SKM-1 (cell line): ENCODE measurements around the gene TSPEAR.
"Not testable (repeated sequence)": the region's sequence is repeated elsewhere in the genome, so short reads cannot be mapped to it uniquely, and the experiment has no call there.

Experiments used
- DNase-seq: peaks from one replicate; lab custom pipeline; 2025; ENCODE audit not compliant: unreplicated experiment; lab: John Stamatoyannopoulos, UW

The TSPEAR gene

GRCh38 chr21:44552136-44552535 lies 159.2 kb downstream of the TSPEAR start:
- no peak for DNase-seq

DNA sequence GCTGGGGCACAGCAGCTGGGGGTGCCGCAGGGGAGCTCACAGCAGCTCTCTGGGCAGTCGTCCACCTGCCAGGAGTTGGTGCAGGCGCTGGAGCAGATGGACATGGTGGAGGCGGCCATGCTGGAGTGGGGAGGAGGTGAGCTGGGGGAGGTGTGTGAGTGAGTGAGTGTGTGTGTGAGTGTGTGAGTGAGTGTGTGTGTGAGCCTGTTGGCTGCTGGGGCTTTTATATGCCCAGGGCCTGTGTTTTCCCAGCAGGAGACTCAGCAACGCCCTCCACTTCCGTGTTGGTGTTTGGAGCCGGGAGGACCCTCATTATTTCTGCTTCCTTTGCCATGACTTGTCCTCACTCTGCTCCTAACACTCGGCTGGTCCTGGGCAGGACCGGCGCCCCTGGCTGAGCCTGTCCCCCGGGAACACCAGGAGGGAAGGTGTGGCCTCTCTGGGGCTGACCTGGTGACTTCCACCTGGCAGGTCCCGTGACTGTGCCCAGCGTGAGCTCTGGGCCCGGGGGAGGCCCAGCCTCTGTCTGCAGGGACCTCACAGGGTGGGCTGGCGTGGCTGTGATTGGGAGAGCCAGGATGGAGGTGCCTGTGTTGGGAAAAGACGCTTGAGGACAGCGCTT lies 159.9 kb downstream of the TSPEAR start, which contains the start of gene KRTAP10-2:
TSS of gene KRTAP10-2 (minus strand) at position 166 of the 622 bp plus-strand sequence. CDS start at position 119, 47 bp downstream.
- no peak for DNase-seq

DNA sequence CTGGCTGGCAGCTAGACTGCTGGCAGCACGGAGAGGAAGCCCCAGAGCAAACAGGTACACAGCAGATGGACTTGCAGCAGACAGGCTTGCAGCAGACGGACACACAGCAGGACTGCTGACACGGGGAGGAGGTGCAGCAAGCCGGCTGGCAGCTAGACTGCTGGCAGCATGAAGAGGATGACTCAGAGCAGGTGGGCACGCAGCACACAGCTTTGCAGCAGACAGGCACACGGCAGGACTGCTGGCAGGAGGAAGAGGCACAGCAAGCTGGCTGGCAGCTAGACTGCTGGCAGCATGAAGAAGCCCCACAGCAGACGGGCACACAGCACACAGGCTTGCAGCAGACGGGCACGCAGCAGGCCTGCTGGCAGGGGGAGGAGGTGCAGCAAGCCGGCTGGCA lies 160.6 kb downstream of the TSPEAR start:
- DNase-seq = no peak

DNA sequence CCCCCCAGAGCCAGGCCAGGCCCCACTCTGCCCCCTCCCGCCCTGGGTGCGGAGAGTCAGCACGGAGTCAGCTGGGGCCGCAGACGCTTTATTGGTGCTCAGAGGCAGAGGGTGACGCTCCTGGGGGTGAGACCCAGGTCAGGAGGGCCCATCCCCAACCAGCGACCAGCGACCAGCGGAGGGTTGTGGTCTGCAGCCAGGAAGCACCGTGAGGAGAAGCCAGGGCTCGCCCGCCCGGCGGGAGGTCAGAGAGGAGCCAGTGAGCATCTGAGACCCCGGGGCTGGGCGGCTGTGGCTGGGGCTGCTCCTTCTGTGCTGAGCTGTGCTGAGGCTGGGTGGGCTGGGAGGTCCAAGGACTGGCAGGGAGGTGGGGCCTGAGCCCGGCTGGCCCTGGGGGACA lies 161.1 kb downstream of the TSPEAR start:
- DNase-seq = not testable (repeated sequence)

DNA sequence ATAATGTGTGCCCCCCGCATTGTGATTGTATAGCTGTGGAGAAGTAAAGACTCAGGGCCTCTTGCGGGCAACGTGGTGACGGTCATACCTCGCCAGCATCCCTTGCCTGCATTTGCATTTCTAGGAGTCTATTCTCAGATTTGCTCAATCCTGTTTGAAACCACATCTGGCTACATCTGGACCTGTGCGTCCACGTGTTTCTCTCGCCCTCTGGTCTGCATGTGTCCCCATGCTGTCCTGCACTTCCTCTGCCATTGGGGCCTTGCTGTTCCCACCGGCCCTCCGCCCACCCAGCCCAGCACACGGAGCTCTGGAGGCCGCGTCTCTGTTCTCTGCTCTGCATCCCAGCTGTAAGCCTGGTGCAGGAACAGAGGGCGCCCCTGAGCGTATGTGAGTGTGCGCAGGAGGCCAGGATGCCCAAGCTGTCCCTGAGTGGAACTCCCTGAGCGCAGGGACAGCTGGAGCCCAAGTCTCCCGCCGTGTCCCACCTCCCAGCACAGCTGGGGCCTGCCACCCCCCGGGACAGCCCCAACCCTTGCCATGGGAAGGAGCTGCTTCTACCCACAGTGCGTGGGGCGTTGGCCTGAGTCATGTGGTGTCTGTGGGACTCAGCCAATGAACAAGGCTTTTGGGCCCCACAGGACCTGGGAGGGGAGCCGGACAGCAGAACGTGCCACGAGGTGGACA lies 161.7 kb downstream of the TSPEAR start:
- DNase-seq = no peak

GRCh38 chr21:44548922-44549321 lies 162.4 kb downstream of the TSPEAR start:
- no peak for DNase-seq

DNA sequence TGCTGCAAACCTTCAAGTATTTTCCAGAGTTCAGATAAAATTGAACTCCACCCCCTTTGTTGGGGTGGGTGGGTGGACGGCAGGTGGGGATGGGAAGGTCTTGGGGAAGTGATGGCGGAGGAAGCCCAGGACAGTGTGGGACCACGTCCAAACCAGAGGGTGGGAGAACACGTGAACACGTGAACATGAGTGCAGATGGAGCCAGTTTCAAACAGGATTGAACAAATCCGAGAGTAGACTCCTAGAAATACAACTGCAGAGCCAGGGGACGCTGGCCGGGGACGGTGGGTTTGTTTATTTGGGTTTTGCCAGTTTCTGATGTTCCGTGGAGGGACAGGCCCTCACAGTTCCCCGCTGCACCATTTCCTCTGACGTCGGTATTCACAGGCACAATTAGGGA lies 163.0 kb downstream of the TSPEAR start:
- DNase-seq = no peak

GRCh38 chr21:44547656-44548331 lies 163.6 kb downstream of the TSPEAR start:
- DNase-seq = no peak

DNA sequence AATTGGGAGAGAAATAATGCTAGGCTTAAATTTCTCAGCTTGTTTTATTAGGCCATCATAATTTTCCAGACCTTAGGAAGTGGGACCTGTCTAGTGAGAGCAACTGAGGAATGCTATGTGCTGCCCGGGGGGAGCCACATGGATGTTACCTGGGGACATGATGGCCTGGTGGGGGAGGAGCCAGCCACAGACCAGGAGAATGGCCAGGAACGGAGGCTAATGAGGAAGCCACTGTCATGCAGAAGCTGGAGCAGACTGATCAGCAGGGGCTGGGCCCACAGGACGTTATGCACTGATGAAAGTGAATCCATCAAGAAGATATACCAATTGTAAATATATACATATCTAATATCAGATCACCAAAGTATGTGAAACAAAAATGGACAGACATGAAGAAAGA lies 166.8 kb downstream of the TSPEAR start:
- DNase-seq = no peak

DNA sequence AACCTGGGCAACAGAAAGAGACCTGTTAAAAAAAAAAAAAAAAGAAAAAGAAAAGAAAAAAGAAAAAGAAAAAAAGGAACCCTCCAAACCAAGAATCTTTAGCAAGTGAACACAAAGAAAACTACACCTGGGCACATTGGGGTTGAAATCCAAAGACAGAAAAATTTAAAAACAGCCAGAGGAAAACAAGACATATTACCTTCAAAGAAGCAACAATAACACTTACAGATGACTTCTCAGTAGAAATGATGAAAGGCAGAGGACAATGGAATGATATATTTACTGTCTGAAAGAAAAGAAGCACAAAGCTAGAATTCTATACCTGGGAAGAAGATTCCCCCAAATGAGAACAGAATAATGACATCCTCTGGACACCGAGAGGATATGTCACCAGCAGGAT lies 168.7 kb downstream of the TSPEAR start:
- DNase-seq = no peak

- no peak for DNase-seq
These were observed 170.6 kb downstream of the TSPEAR start for GRCh38 chr21:44540741-44541288.

GRCh38 chr21:44539991-44540666 lies 171.2 kb downstream of the TSPEAR start, which contains the start of gene KRTAP10-1:
KRTAP10-1 (minus strand) TSS chr21:44540195; CDS start chr21:44540150, 45 bp downstream.
- no peak for DNase-seq

- DNase-seq = no peak
These were observed 172.3 kb downstream of the TSPEAR start for GRCh38 chr21:44539046-44539445.

- DNase-seq = no peak
These were observed 173.2 kb downstream of the TSPEAR start for GRCh38 chr21:44537930-44538911.

DNA sequence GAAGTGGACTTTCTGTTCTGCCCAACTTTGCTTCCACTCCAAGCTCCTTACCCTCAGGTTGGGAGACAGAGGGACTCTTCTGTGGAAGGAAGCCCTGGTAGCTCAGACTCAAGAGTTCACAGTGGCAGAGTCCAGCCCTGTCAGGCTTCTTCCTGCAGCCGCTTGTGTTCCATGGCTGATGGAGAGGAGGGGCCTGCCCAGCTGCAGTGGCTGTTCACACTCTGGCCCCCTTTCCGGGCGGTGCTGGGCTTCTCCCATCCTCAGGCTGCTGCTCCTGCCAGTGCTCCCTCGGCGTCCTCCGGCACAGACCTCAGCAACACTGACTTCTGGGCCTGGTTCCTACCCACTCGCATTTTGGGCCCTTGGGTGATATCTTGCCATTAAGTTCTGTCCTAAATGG lies 175.4 kb downstream of the TSPEAR start:
- no peak for DNase-seq

DNA sequence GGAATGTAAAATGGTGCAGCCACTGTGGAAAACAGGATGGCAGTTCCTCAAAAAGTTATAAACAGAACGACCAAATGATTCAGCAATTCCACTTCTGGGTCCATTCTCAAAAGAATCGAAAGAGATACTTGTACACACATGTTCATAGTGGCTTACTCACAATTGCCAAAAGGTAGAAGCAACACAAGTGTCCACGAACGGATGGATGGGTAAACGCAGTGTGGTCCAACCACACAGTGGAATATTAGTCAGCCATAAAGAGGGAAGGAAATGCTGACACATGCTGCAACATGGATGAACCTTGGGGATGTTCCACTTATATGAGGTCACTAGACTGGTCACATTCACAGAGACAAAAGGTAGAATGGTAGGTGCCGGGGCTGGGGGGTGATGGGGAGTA lies 176.7 kb downstream of the TSPEAR start:
- no peak for DNase-seq

GRCh38 chr21:44533891-44534627 lies 177.3 kb downstream of the TSPEAR start:
- DNase-seq = no peak

- no peak for DNase-seq
These were observed 178.1 kb downstream of the TSPEAR start for GRCh38 chr21:44533121-44533890.

DNA sequence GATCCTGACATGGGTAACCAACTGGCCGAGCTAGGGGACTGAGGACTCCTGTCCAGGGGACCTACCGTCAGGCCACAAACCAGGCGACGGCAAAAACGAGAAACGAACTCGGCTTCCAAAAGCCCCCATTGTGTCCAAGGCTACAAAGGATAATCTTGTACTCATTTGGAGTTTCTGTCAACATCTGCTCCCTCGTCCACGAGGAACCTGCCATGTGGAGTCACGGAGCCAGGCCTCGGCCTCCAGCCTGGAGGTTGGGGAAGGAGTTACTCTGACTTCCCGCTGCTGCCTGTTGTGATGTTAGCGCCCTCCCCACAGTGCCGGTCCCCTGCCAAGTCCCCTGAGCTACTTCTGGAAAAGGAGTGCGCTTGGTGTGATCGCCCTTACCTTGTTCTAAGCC lies 178.7 kb downstream of the TSPEAR start:
- no peak for DNase-seq
